ENCODE data around the gene HPX. TPM values are rescaled to one million over a fixed set of nuclear protein-coding genes. Genes with fewer than 3 reads are reported as not detected.

Gene HPX
- polyA plus RNA-seq, 3 donors = 0.40 TPM; not detected in 2

- peak within 1 kb of the TSS; percentile 76 for H2AFZ ChIP-seq (ENCODE audit: insufficient read depth, low read depth, low read length, poor library complexity, severe bottlenecking)
These were observed 40.5 kb upstream of the HPX start, which contains the start of the genes ARFIP2 and TIMM10B for GRCh38 chr11:6481012-6481923. ARFIP2 (minus strand) TSS chr11:6481331; CDS start chr11:6480421, 910 bp downstream. TIMM10B (plus strand) TSS chr11:6481501; CDS start chr11:6481517, 16 bp downstream.

More at GRCh38 chr11:6481012-6481923, 40.5 kb upstream of the HPX start, which contains the start of the genes ARFIP2 and TIMM10B:
- peak within 1 kb of the TSS; percentile 56 to 78 (median 64) for H3K4me3 ChIP-seq (replicated peaks in 1 of 3; ENCODE audit: low read depth in 2 of 3, low read length in 3 of 3)
- no peaks in the 10 kb centered on the region for H3K27me3 ChIP-seq (ENCODE audit: control insufficient read depth in 2 of 2, insufficient read depth in 2 of 2, low read length in 2 of 2)
- no peaks in the 10 kb centered on the region for H4K20me1 ChIP-seq (ENCODE audit: insufficient read depth, low read length)
- intact Hi-C loops (cut with micrococcal nuclease) = loop anchor here (2.0 to 10.0 kb wide), 6 partner anchors 90 to 244 kb away; partner anchors contain the start of genes CNGA4 (in 1 of the 2), ILK (in 1 of the 2), MRPL17 (in 1 of the 2) and RRP8 (in 1 of the 2)
- Mint-ChIP-seq H3K4me1 (peaks cover 31% of the 10 kb centered on the region), H3K36me3 (peaks cover 37 to 40% of the 10 kb centered on the region in 2 donors), H3K9me3 (peaks cover 0 to 2% (median 0%) of the 10 kb centered on the region in 7 donors), H3K27ac (peak within 1 kb of the TSS; percentile 96 to 99 (median 98)), H3K4me3 (peak within 1 kb of the TSS; percentile 82 to 91), H3K27me3 (ENCODE audit: low read depth in 3 of 3) (peaks cover 0 to 2% (median 0%) of the 10 kb centered on the region in 3 donors)
- peak; percentile 99 to 100 (median 99) for DNase-seq
- no peaks in the 10 kb centered on the region for H3K9me3 ChIP-seq (replicated peaks in 1 of 2; ENCODE audit: control insufficient read depth in 1 of 2, insufficient read depth in 1 of 2, low read length in 2 of 2)
- H3K4me2 ChIP-seq (replicated peaks; ENCODE audit: extremely low read depth, low read length, poor library complexity, severe bottlenecking) = peak within 1 kb of the TSS; percentile 75
- WGBS (ENCODE audit: insufficient coverage) = under 1% methylated on average over 59 of the region's 66 CpGs
- H3K36me3 ChIP-seq (replicated peaks in 1 of 2; ENCODE audit: control insufficient read depth in 1 of 2, insufficient read depth in 2 of 2, low read length in 2 of 2) = peaks cover 52 to 66% of the 10 kb centered on the region in 2 donors
- peak within 1 kb of the TSS; percentile 69 for H3K9ac ChIP-seq (ENCODE audit: insufficient read depth, low read length, poor library complexity, severe bottlenecking)
- H3K27ac ChIP-seq (ENCODE audit: low read depth in 1 of 2, low read length in 2 of 2) = peak within 1 kb of the TSS; percentile 97 to 98
- H3K79me2 ChIP-seq (ENCODE audit: insufficient read depth, low read length) = peaks cover 32% of the 10 kb centered on the region
- TF ChIP-seq CTCF (IDR thresholded peaks at IDR 0.05) = no peak
- peaks cover 22 to 25% of the 10 kb centered on the region in 2 donors for H3K4me1 ChIP-seq (ENCODE audit: control insufficient read depth in 1 of 2, insufficient read depth in 2 of 2, low read length in 2 of 2)

Measured in CD14-positive monocyte (primary cell).